T-cell (primary cell): ENCODE results near the gene SKOR2. TPM values are rescaled to one million over a fixed set of nuclear protein-coding genes. Genes with fewer than 3 reads are reported as not detected.

ENCODE experiments used
- ATAC-seq, 4 experiments: fragments of 200-7000 bp in 3 of 4; fragments of 150-1000 bp in 1 of 4; cut with Tn5 transposase; replicated peaks in 1 of 4; 1 replicate in 3 of 4; 2 replicates in 1 of 4; pipeline ENCODE4 v1.10.0; 2021; ENCODE audit warnings: moderate library complexity in 3 of 4, mild to moderate bottlenecking in 2 of 4, moderate number of reproducible peaks in 1 of 4
- CTCF ChIA-PET, 2 donors: fragments of 300-600 bp; sonication (Branson Sonifier 250); formaldehyde crosslinking; loops; one replicate each; lab custom pipeline; 2022; ENCODE audit warnings: antibody characterized with exemption in 2 of 2; lab: Charles Lee
- POLR2A ChIA-PET, 2 donors: fragments of 300-600 bp; sonication (Branson Sonifier 250); formaldehyde crosslinking; loops; one replicate each; lab custom pipeline; 2022; ENCODE audit warnings: antibody characterized with exemption in 2 of 2; lab: Charles Lee
- DNase-seq, 35 experiments: peaks; one replicate each; pipeline versions ENCODE4 v3.0.0 to v3.0.0-alpha.2; 2013 to 2023
- H3K27ac ChIP-seq: one replicate; pipeline ENCODE4 v1.5.1; 2013; ENCODE audit warnings: low read length
- H3K27me3 ChIP-seq, 2 experiments: replicated peaks in 1 of 2; 1 replicate in 1 of 2; 2 replicates in 1 of 2; pipeline versions ENCODE4 v1.6.1 to v1.7.0; 2013; ENCODE audit warnings: low read length in 1 of 2, mixed read lengths in 1 of 2; ENCODE audit not compliant: control insufficient read depth in 2 of 2, insufficient read depth in 2 of 2; ENCODE audit errors: extremely low read depth in 1 of 2
- H3K36me3 ChIP-seq, 2 donors: 1 replicate in 1 of 2; 2 replicates in 1 of 2; pipeline versions ENCODE4 v1.6.1 to v1.7.0; 2013; ENCODE audit warnings: low read length in 1 of 2; ENCODE audit not compliant: control insufficient read depth in 2 of 2, insufficient read depth in 1 of 2; ENCODE audit errors: extremely low read depth in 1 of 2
- H3K4me1 ChIP-seq, 2 experiments: 1 replicate in 1 of 2; 2 replicates in 1 of 2; pipeline versions ENCODE4 v1.6.1 to v1.7.0; 2013; ENCODE audit warnings: low read length in 2 of 2, mixed read lengths in 1 of 2; ENCODE audit not compliant: insufficient read depth in 2 of 2, control insufficient read depth in 1 of 2; ENCODE audit errors: extremely low read depth in 1 of 2
- H3K4me3 ChIP-seq, 2 donors: 1 replicate in 1 of 2; 2 replicates in 1 of 2; pipeline versions ENCODE4 v1.5.1 to v1.7.0; 2013; ENCODE audit warnings: mild to moderate bottlenecking in 2 of 2, low read length in 1 of 2, moderate library complexity in 1 of 2; ENCODE audit not compliant: control insufficient read depth in 1 of 2; ENCODE audit errors: extremely low read depth in 1 of 2
- H3K9me3 ChIP-seq: 2 replicates; pipeline ENCODE4 v1.7.0; 2013
- H3K27ac Mint-ChIP-seq, 2 donors: one replicate each; pipeline ENCODE4 v1.8.0; 2020 to 2021; ENCODE audit warnings: mild to moderate bottlenecking in 2 of 2, mixed read lengths in 2 of 2
- H3K27me3 Mint-ChIP-seq, 2 donors: one replicate each; pipeline ENCODE4 v1.8.0; 2021 to 2022; ENCODE audit warnings: mixed read lengths in 2 of 2
- H3K36me3 Mint-ChIP-seq: one replicate; pipeline ENCODE4 v1.8.0; 2021; ENCODE audit warnings: mixed read lengths
- H3K4me1 Mint-ChIP-seq, 3 donors: one replicate each; pipeline ENCODE4 v1.8.0; 2020 to 2022; ENCODE audit warnings: mixed read lengths in 3 of 3, mild to moderate bottlenecking in 1 of 3
- H3K4me3 Mint-ChIP-seq, 3 donors: one replicate each; pipeline ENCODE4 v1.8.0; 2020 to 2022; ENCODE audit warnings: mild to moderate bottlenecking in 3 of 3, mixed read lengths in 3 of 3, moderate library complexity in 3 of 3
- H3K9me3 Mint-ChIP-seq, 3 donors: one replicate each; pipeline ENCODE4 v1.8.0; 2020 to 2022; ENCODE audit warnings: mixed read lengths in 3 of 3
- WGBS: methylation state at CpG from one replicate; pipeline ENCODE4 v1.1.5; 2013; ENCODE audit warnings: missing lambda C conversion rate; ENCODE audit not compliant: insufficient coverage; 5-methylcytosine and 5-hydroxymethylcytosine counted together
- total RNA-seq, 35 experiments: library from RNA in 6 of 35; stranded (reverse) in 6 of 35; fragments of 120-200 nt in 1 of 35; gene quantifications; one replicate each; pipeline versions ENCODE4 v1.2.1 to v1.2.4 and lab custom pipeline; 2013 to 2026

The SKOR2 gene
- total RNA-seq, 5 donors from 2014 or later (not counting 1 experiment from before 2014, with no cell fraction given), result not detected

- Histone ChIP-seq H3K4me3 (no peak overlapping the region), H3K36me3 (no peaks in the 10 kb centered on the region), H3K27ac (no peak overlapping the region), H3K9me3 (no peaks in the 10 kb centered on the region), H3K27me3 (peaks cover 5 to 61% of the 10 kb centered on the region in 2 experiments), H3K4me1 (no peaks in the 10 kb centered on the region)
- Mint-ChIP-seq H3K36me3 (no peaks in the 10 kb centered on the region), H3K27me3 (peaks cover 63 to 84% of the 10 kb centered on the region in 2 donors), H3K4me3 (no peak overlapping the region), H3K9me3 (peaks cover 0 to 4% (median 0%) of the 10 kb centered on the region in 3 donors), H3K27ac (no peak overlapping the region), H3K4me1 (peaks cover 0 to 18% (median 6%) of the 10 kb centered on the region in 3 donors)
- WGBS, result 12% methylated on average over 44 of the region's 64 CpGs
- ChIA-PET POLR2A (no interaction called here), CTCF (interaction anchor here in 1 of 2 donors (1.0 kb wide), 1 partner anchor 52 kb away, joined by 6 read pairs; no protein-coding TSS in a partner anchor)
- ATAC-seq, result no peak
- no peak for DNase-seq
These were observed 9.7 kb upstream of the SKOR2 start for GRCh38 chr18:47260924-47261701.

- ATAC-seq, result no peak
- Mint-ChIP-seq H3K27ac (no peak overlapping the region), H3K27me3 (peaks cover 61 to 86% of the 10 kb centered on the region in 2 donors), H3K4me1 (peaks cover 0 to 18% (median 6%) of the 10 kb centered on the region in 3 donors), H3K4me3 (no peak overlapping the region), H3K9me3 (peaks cover 0 to 4% (median 0%) of the 10 kb centered on the region in 3 donors), H3K36me3 (no peaks in the 10 kb centered on the region)
- H3K9me3 ChIP-seq, result no peaks in the 10 kb centered on the region
- no peaks in the 10 kb centered on the region for H3K4me1 ChIP-seq
- DNase-seq, result no peak
- H3K4me3 ChIP-seq, result no peak overlapping the region
- peaks cover 5 to 60% of the 10 kb centered on the region in 2 experiments for H3K27me3 ChIP-seq
- ChIA-PET POLR2A (no interaction called here), CTCF (no interaction called here)
- WGBS, result 10% methylated on average over 27 of the region's 38 CpGs
- no peak overlapping the region for H3K27ac ChIP-seq
- no peaks in the 10 kb centered on the region for H3K36me3 ChIP-seq
These were observed 8.9 kb upstream of the SKOR2 start for GRCh38 chr18:47260120-47260923.

GRCh38 chr18:47254341-47254939 is 3.0 kb upstream of the SKOR2 start:
- Histone ChIP-seq H3K9me3 (no peaks in the 10 kb centered on the region), H3K4me1 (peaks cover 0 to 5% of the 10 kb centered on the region in 2 experiments), H3K27me3 (peaks cover 12 to 39% of the 10 kb centered on the region in 2 experiments), H3K4me3 (peak overlapping the region in 1 of 2 donors; percentile 11), H3K36me3 (no peaks in the 10 kb centered on the region), H3K27ac (no peak overlapping the region)
- DNase-seq, result peak in 2 of 35 experiments; percentile 6 to 11
- Mint-ChIP-seq H3K4me1 (peaks cover 0 to 5% (median 4%) of the 10 kb centered on the region in 3 donors), H3K27ac (no peak overlapping the region), H3K36me3 (no peaks in the 10 kb centered on the region), H3K9me3 (peaks cover 0 to 5% (median 0%) of the 10 kb centered on the region in 3 donors), H3K4me3 (no peak overlapping the region), H3K27me3 (peaks cover 76 to 84% of the 10 kb centered on the region in 2 donors)
- CTCF ChIA-PET, result no interaction called here
- no peak for ATAC-seq
- 3% methylated on average over 30 of the region's 31 CpGs for WGBS
- POLR2A ChIA-PET, result no interaction called here

GRCh38 chr18:47253101-47253654 is 1.7 kb upstream of the SKOR2 start:
- Histone ChIP-seq H3K36me3 (no peaks in the 10 kb centered on the region), H3K9me3 (no peaks in the 10 kb centered on the region), H3K4me1 (peaks cover 0 to 5% of the 10 kb centered on the region in 2 experiments), H3K4me3 (no peak overlapping the region), H3K27ac (no peak overlapping the region), H3K27me3 (peaks cover 16 to 44% of the 10 kb centered on the region in 2 experiments)
- ATAC-seq (no peak), DNase-seq (no peak)
- peaks cover 0 to 9% (median 4%) of the 10 kb centered on the region in 3 donors for H3K4me1 Mint-ChIP-seq
- no peaks in the 10 kb centered on the region for H3K36me3 Mint-ChIP-seq
- H3K27ac Mint-ChIP-seq, result peak overlapping the region in 1 of 2 donors; percentile 59
- H3K27me3 Mint-ChIP-seq, result peaks cover 75 to 83% of the 10 kb centered on the region in 2 donors
- 6% methylated on average over 4 of the region's 11 CpGs for WGBS
- ChIA-PET POLR2A (no interaction called here), CTCF (no interaction called here)
- peaks cover 0 to 5% (median 0%) of the 10 kb centered on the region in 3 donors for H3K9me3 Mint-ChIP-seq
- H3K4me3 Mint-ChIP-seq, result no peak overlapping the region

GRCh38 chr18:47250391-47251046 is 941 bp downstream of the SKOR2 start:
- no peaks in the 10 kb centered on the region for H3K9me3 ChIP-seq
- ChIA-PET CTCF (interaction anchor here in 1 of 2 donors (0.6 kb wide), 1 partner anchor 614 kb away, joined by 4 read pairs; no protein-coding TSS in a partner anchor), POLR2A (no interaction called here)
- peaks cover 65 to 76% of the 10 kb centered on the region in 2 donors for H3K27me3 Mint-ChIP-seq
- peaks cover 0 to 16% (median 10%) of the 10 kb centered on the region in 3 donors for H3K4me1 Mint-ChIP-seq
- no peak overlapping the region for H3K27ac Mint-ChIP-seq
- H3K36me3 ChIP-seq, result no peaks in the 10 kb centered on the region
- DNase-seq (no peak), ATAC-seq (no peak)
- H3K36me3 Mint-ChIP-seq, result no peaks in the 10 kb centered on the region
- H3K4me3 Mint-ChIP-seq, result no peak overlapping the region
- H3K4me3 ChIP-seq, result no peak overlapping the region
- H3K27ac ChIP-seq, result no peak overlapping the region
- 16% methylated on average over 23 of the region's 26 CpGs for WGBS
- peaks cover 0 to 5% of the 10 kb centered on the region in 2 experiments for H3K4me1 ChIP-seq
- peaks cover 0 to 5% (median 0%) of the 10 kb centered on the region in 3 donors for H3K9me3 Mint-ChIP-seq
- peaks cover 16 to 52% of the 10 kb centered on the region in 2 experiments for H3K27me3 ChIP-seq
